Fibroblast of lung (primary cell): Measurements from ENCODE around the gene DAGLA.

Experiments used
- CTCF ChIP-seq, 2 donors: IDR thresholded peaks in 1 of 2; conservative IDR thresholded peaks in 1 of 2; 1 replicate in 1 of 2; 2 replicates in 1 of 2; pipeline ENCODE4 v1.5.1; 2011 to 2012; ENCODE audit warnings: low read length in 2 of 2, control low read depth in 1 of 2, inconsistent platforms in 1 of 2, low read depth in 1 of 2, mild to moderate bottlenecking in 1 of 2
- EZH2 ChIP-seq: IDR thresholded peaks from 2 replicates; pipeline ENCODE4 v1.5.1; 2012; ENCODE audit warnings: low read length, control low read depth, mild to moderate bottlenecking; ENCODE audit errors: missing control alignments

GRCh38 chr11:61716478-61717285 is 36.5 kb downstream of the DAGLA start:
- TF ChIP-seq CTCF (conservative IDR thresholded peaks at IDR 0.05 in 1 of 2, IDR thresholded peaks at IDR 0.05 in 1 of 2; ENCODE audit: low read depth in 1 of 2, low read length in 2 of 2), result no peak
- no peak for TF ChIP-seq EZH2
